Measurements from ENCODE around the gene RAB31.

DNA sequence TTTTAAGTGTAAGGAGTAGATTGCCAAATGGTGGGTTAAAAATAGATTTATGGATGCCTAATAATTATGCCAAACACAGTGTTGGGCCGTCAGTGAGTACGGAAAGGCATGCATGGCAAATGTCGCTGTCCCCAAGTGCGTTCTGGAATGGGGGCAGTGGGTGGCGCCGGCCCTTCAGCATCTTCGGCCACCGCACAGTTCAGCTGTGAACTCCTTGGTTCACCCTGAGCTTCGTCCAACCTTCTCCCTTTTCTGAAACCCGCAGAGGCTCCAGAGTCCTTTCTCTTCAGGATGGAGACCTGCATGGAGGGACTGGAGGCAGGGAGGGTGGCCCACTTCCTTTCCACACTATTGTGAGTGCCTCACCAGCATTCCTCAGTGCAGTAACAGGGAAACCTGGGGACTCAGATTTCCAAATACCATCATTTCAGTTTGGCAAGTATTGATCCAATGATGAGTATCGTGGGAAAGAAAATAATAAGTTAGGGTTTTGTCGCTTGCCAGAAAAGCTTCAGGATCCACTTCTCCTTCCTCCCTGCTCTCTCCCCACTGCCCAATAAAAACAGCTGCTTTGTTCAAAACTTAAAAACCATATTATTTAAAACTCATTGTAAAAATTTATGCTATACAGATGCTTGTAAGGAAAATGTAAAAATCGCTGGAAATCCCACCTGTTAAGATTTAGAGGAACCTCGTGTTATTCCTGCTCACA is 103.0 kb downstream of the RAB31 start:
- peak in 3 of 5 experiments; percentile 20 to 39 (median 23) for TF ChIP-seq CTCF (IDR thresholded peaks at IDR 0.05 in 4 of 5, conservative IDR thresholded peaks at IDR 0.05 in 1 of 5)
- TF ChIP-seq POLR2A (IDR thresholded peaks at IDR 0.05) = no peak

Data from gastrocnemius medialis (tissue), 4 donors.